A549 (cell line): Measurements from ENCODE around the gene ZNF358.
A peak's percentile ranks its signal among the peaks of the same experiment; 100 is the strongest.

ENCODE experiments used
- BHLHE40 ChIP-seq: IDR thresholded peaks from 2 replicates; pipeline ENCODE4 v1.6.1; 2012; ENCODE audit warnings: low read depth, low read length, inconsistent platforms
- CEBPB ChIP-seq, 2 experiments: fragments of >200 bp in 1 of 2; sonication (Bioruptor Twin) in 1 of 2; formaldehyde crosslinking in 1 of 2; IDR thresholded peaks; 2 replicates each; pipeline ENCODE4 v1.6.1; 2012 to 2016
- CHD2 ChIP-seq: fragments of 150-350 bp; IDR thresholded peaks from 2 replicates; pipeline ENCODE4 v1.6.1; 2014; ENCODE audit warnings: low read length; ENCODE audit not compliant: partially characterized antibody
- EP300 ChIP-seq, 2 experiments: fragments of >200 bp; sonication (Bioruptor Twin); formaldehyde crosslinking; IDR thresholded peaks; 2 replicates in 1 of 2; 3 replicates in 1 of 2; pipeline ENCODE4 v1.6.1; 2016 to 2017
- KDM1A ChIP-seq: fragments of 200-600 bp; sonication (generic); IDR thresholded peaks from 2 replicates; pipeline ENCODE4 v1.6.1; 2016; ENCODE audit warnings: low read depth, mild to moderate bottlenecking
- MAFK ChIP-seq: fragments of 450-650 bp; IDR thresholded peaks from 2 replicates; pipeline ENCODE4 v1.6.1; 2014; ENCODE audit not compliant: partially characterized antibody
- MYC ChIP-seq: IDR thresholded peaks from 2 replicates; pipeline ENCODE4 v1.6.1; 2012; ENCODE audit warnings: mild to moderate bottlenecking, inconsistent platforms, low read length, improper control_type of control experiment, borderline replicate concordance
- NPAS2 ChIP-seq: fragments of 250-450 bp; sonication (Bioruptor Pico); IDR thresholded peaks from 2 replicates; pipeline ENCODE4 v1.8.0; 2022; ENCODE audit warnings: mild to moderate bottlenecking, moderate library complexity, borderline replicate concordance
- POLR2A ChIP-seq: IDR thresholded peaks from 2 replicates; pipeline ENCODE4 v1.6.1; 2012; ENCODE audit warnings: mild to moderate bottlenecking, low read length
- RAD21 ChIP-seq, 2 experiments: fragments of >200 bp in 1 of 2; sonication (Bioruptor Twin) in 1 of 2; formaldehyde crosslinking in 1 of 2; IDR thresholded peaks in 1 of 2; conservative IDR thresholded peaks in 1 of 2; 2 replicates in 1 of 2; 3 replicates in 1 of 2; pipeline ENCODE4 v1.6.1; 2012 to 2018; ENCODE audit warnings: inconsistent platforms in 1 of 2
- RARB ChIP-seq: fragments of 250-450 bp; sonication (Bioruptor Pico); IDR thresholded peaks from 2 replicates; pipeline ENCODE4 v1.8.0; 2021; ENCODE audit warnings: mild to moderate bottlenecking, moderate library complexity
- TF ChIP-seq, protein P1 (sequence below): fragments of >200 bp; sonication (Bioruptor Twin); formaldehyde crosslinking; IDR thresholded peaks from 3 replicates; pipeline ENCODE4 v1.5.1; 2016
- TF ChIP-seq, protein P2 (sequence below): IDR thresholded peaks from 2 replicates; pipeline ENCODE4 v1.6.1; 2012
- TF ChIP-seq, protein P3 (sequence below): fragments of 200-600 bp; sonication (generic); IDR thresholded peaks from 2 replicates; pipeline ENCODE4 v1.6.1; 2016; ENCODE audit warnings: antibody characterized with exemption, mild to moderate bottlenecking, moderate library complexity

DNA sequence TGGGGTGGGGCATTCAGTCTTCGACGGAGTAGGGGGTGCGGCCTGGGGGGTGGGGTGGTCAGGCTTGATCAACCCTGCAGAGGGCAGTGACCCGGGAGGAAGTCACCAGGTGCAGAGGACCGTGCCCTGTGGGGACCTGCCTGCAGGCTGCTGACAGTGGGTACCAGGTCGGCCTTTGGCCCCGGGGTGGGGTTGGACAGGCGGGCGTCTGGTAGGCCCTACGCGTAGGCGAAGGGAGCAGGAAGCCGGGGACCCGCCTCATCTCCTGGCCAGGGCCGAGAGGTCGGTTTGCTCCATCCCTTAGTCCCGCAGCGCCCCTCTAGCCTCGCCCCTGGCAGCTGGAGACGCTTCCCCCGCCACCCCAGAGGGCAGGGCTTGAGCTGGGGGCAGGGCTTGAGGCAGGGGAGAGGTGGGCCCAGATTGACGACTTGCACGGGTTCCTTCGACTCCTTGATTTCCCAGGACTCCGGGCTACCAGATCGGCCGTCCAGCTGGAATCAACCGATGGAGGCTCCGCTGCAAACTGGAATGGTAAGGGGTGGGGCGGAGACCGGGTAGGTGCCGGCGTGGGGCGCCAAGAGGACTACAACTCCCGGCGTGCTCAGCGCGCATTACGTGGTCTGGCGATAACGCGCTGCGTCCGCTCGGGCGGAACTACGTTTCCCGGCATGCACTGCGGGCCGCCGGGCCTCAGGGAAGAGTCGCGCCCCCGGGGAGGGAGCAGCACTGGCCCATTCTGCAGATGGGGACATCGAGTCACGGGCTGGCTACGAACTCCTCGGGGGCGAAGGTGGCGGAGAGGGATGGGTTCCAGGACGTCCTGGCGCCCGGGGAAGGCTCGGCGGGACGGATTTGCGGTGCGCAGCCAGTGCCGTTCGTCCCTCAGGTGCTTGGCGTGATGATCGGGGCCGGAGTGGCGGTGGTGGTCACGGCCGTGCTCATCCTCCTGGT, 19.4 kb downstream of the ZNF358 start, which contains the start of gene PNPLA6:
- TF ChIP-seq, protein P1, sequence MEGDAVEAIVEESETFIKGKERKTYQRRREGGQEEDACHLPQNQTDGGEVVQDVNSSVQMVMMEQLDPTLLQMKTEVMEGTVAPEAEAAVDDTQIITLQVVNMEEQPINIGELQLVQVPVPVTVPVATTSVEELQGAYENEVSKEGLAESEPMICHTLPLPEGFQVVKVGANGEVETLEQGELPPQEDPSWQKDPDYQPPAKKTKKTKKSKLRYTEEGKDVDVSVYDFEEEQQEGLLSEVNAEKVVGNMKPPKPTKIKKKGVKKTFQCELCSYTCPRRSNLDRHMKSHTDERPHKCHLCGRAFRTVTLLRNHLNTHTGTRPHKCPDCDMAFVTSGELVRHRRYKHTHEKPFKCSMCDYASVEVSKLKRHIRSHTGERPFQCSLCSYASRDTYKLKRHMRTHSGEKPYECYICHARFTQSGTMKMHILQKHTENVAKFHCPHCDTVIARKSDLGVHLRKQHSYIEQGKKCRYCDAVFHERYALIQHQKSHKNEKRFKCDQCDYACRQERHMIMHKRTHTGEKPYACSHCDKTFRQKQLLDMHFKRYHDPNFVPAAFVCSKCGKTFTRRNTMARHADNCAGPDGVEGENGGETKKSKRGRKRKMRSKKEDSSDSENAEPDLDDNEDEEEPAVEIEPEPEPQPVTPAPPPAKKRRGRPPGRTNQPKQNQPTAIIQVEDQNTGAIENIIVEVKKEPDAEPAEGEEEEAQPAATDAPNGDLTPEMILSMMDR = no peak
- TF ChIP-seq BHLHE40 = no peak
- peak; percentile 31; the same call in 1 of the 2 replicates for TF ChIP-seq POLR2A
- TF ChIP-seq EP300 (IDR thresholded peaks at IDR 0.05) = no peak
- TF ChIP-seq, protein P2, sequence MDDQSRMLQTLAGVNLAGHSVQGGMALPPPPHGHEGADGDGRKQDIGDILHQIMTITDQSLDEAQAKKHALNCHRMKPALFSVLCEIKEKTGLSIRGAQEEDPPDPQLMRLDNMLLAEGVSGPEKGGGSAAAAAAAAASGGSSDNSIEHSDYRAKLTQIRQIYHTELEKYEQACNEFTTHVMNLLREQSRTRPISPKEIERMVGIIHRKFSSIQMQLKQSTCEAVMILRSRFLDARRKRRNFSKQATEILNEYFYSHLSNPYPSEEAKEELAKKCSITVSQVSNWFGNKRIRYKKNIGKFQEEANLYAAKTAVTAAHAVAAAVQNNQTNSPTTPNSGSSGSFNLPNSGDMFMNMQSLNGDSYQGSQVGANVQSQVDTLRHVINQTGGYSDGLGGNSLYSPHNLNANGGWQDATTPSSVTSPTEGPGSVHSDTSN = no peak
- no peak for TF ChIP-seq RAD21 (conservative IDR thresholded peaks at IDR 0.05 in 1 of 2, IDR thresholded peaks at IDR 0.05 in 1 of 2)
- no peak for TF ChIP-seq MAFK
- TF ChIP-seq CEBPB (IDR thresholded peaks at IDR 0.05) = no peak
- no peak for TF ChIP-seq NPAS2 (CRISPR knock-in tag)
- 0 out of 2 replicates have a peak, but pooled peaks have one; percentile 10 for TF ChIP-seq MYC
- TF ChIP-seq, protein P3, sequence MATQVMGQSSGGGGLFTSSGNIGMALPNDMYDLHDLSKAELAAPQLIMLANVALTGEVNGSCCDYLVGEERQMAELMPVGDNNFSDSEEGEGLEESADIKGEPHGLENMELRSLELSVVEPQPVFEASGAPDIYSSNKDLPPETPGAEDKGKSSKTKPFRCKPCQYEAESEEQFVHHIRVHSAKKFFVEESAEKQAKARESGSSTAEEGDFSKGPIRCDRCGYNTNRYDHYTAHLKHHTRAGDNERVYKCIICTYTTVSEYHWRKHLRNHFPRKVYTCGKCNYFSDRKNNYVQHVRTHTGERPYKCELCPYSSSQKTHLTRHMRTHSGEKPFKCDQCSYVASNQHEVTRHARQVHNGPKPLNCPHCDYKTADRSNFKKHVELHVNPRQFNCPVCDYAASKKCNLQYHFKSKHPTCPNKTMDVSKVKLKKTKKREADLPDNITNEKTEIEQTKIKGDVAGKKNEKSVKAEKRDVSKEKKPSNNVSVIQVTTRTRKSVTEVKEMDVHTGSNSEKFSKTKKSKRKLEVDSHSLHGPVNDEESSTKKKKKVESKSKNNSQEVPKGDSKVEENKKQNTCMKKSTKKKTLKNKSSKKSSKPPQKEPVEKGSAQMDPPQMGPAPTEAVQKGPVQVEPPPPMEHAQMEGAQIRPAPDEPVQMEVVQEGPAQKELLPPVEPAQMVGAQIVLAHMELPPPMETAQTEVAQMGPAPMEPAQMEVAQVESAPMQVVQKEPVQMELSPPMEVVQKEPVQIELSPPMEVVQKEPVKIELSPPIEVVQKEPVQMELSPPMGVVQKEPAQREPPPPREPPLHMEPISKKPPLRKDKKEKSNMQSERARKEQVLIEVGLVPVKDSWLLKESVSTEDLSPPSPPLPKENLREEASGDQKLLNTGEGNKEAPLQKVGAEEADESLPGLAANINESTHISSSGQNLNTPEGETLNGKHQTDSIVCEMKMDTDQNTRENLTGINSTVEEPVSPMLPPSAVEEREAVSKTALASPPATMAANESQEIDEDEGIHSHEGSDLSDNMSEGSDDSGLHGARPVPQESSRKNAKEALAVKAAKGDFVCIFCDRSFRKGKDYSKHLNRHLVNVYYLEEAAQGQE = no peak
- peak; percentile 82; the same call in 1 of the 2 replicates for TF ChIP-seq KDM1A
- no peak for TF ChIP-seq RARB (CRISPR knock-in tag)
- no peak for TF ChIP-seq CHD2
